Measurements from ENCODE around the gene GRK5.

GRCh38 chr10:119323085-119324016 is 116.0 kb downstream of the GRK5 start:
- no peak for TF ChIP-seq CTCF (conservative IDR thresholded peaks at IDR 0.05)
- no peak for TF ChIP-seq EZH2 (IDR thresholded peaks at IDR 0.05; ENCODE audit: low read depth)

Measured in PC-9 (cell line).